OCI-LY3 (cell line): ENCODE results near the gene ZMYND11.
A peak's percentile ranks its signal among the peaks of the same experiment; 100 is the strongest.

ENCODE experiments used
- H2AFZ ChIP-seq: fragments of 200-600, 300-600 bp; shearing (Covaris generic); 2 replicates; pipeline ENCODE4 v1.6.0; 2014; ENCODE audit warnings: antibody characterized with exemption, low read depth, low read length
- H3K27ac ChIP-seq: fragments of 200-600, 300-600 bp; sonication (generic); 2 replicates; pipeline ENCODE4 v1.5.1; 2014; ENCODE audit warnings: mild to moderate bottlenecking, low read length, moderate library complexity, mixed read lengths
- H3K27me3 ChIP-seq: fragments of 200-600, 300-600 bp; sonication (generic); 2 replicates; pipeline ENCODE4 v1.6.1; 2014; ENCODE audit warnings: low read depth, low read length, mixed read lengths
- H3K36me3 ChIP-seq: fragments of 200-600, 300-600 bp; sonication (generic); replicated peaks from 2 replicates; pipeline ENCODE3; 2014; ENCODE audit warnings: low read depth, low read length, mixed read lengths
- H3K4me1 ChIP-seq: fragments of 300-600, 200-600 bp; sonication (generic); 2 replicates; pipeline ENCODE4 v1.6.1; 2014; ENCODE audit warnings: low read length, mixed read lengths
- H3K4me2 ChIP-seq: fragments of 200-600, 300-600 bp; sonication (generic); 2 replicates; pipeline ENCODE4 v1.6.1; 2014; ENCODE audit warnings: low read length, mixed read lengths
- H3K4me3 ChIP-seq: fragments of 300-600, 200-600 bp; sonication (generic); 2 replicates; pipeline ENCODE4 v1.5.1; 2014; ENCODE audit warnings: antibody characterized with exemption, mild to moderate bottlenecking, low read length, moderate library complexity
- H3K79me2 ChIP-seq: fragments of 300-600, 200-600 bp; shearing (Covaris generic); 2 replicates; pipeline ENCODE4 v1.6.1; 2014; ENCODE audit warnings: mild to moderate bottlenecking, low read length, mixed read lengths
- H3K9ac ChIP-seq: fragments of 300-600, 200-600 bp; shearing (Covaris generic); 2 replicates; pipeline ENCODE4 v1.6.0; 2014; ENCODE audit warnings: mild to moderate bottlenecking, low read length, moderate library complexity
- H3K9me3 ChIP-seq: fragments of 200-600, 300-600 bp; shearing (Covaris generic); 2 replicates; pipeline ENCODE4 v1.6.1; 2014; ENCODE audit warnings: low read length, mixed read lengths; ENCODE audit not compliant: insufficient read depth
- H4K20me1 ChIP-seq: fragments of 200-600, 300-600 bp; sonication (generic); 2 replicates; pipeline ENCODE4 v1.6.1; 2016; ENCODE audit warnings: low read length, mixed read lengths; ENCODE audit not compliant: insufficient read depth
- CTCF ChIP-seq: fragments of 200-600, 300-600 bp; sonication (generic); IDR thresholded peaks from 2 replicates; pipeline ENCODE4 v1.5.1; 2014; ENCODE audit warnings: antibody characterized with exemption, low read length, low read depth
- EZH2phosphoT487 ChIP-seq: fragments of 200-600 bp; shearing (Covaris generic); IDR thresholded peaks from 2 replicates; pipeline ENCODE4 v1.6.1; 2018; ENCODE audit warnings: antibody characterized with exemption, mixed run types, low read depth

Gene ZMYND11

GRCh38 chr10:226018-226417 lies 90.8 kb downstream of the ZMYND11 start:
- Histone ChIP-seq H3K27ac (no peak overlapping the region), H3K9me3 (no peaks in the 10 kb centered on the region), H3K79me2 (no peaks in the 10 kb centered on the region), H4K20me1 (no peaks in the 10 kb centered on the region), H3K36me3 (no peaks in the 10 kb centered on the region), H3K4me3 (no peak overlapping the region), H2AFZ (no peak overlapping the region), H3K9ac (no peak overlapping the region), H3K4me1 (0 out of 2 replicates have a peak, but pooled peaks cover 3% of the 10 kb centered on the region), H3K4me2 (no peak overlapping the region), H3K27me3 (no peaks in the 10 kb centered on the region)
- no peak for TF ChIP-seq CTCF
- no peak for TF ChIP-seq EZH2phosphoT487

GRCh38 chr10:227014-227413 lies 91.8 kb downstream of the ZMYND11 start:
- no peak overlapping the region for H3K4me2 ChIP-seq
- no peaks in the 10 kb centered on the region for H3K79me2 ChIP-seq
- no peaks in the 10 kb centered on the region for H3K36me3 ChIP-seq
- H2AFZ ChIP-seq = no peak overlapping the region
- no peaks in the 10 kb centered on the region for H3K9me3 ChIP-seq
- H3K4me1 ChIP-seq = 0 out of 2 replicates have a peak, but pooled peaks cover 3% of the 10 kb centered on the region
- H3K9ac ChIP-seq = no peak overlapping the region
- no peaks in the 10 kb centered on the region for H4K20me1 ChIP-seq
- no peak overlapping the region for H3K4me3 ChIP-seq
- H3K27ac ChIP-seq = no peak overlapping the region
- H3K27me3 ChIP-seq = no peaks in the 10 kb centered on the region
- TF ChIP-seq CTCF (no peak), EZH2phosphoT487 (no peak)

DNA sequence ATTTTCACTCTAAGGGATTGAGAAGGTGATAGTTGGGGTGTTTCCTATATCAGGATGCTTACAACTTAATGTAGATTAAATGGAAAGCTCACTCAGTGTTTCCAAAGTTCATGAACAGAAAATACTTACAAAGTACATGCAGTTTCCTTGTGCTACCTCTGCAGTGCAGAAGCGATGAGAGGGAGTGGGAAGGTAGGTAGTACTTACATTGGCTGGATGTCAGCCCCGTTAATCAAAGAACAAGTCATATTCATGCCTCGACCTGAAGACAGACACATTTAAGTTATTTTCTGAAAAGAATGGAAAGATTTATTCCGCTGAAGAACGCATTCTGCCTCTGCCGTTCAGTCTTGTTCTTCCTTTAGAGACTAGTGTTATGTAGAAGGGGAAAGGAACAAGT lies 93.1 kb downstream of the ZMYND11 start:
- Histone ChIP-seq H3K79me2 (no peaks in the 10 kb centered on the region), H3K27me3 (no peaks in the 10 kb centered on the region), H3K36me3 (no peaks in the 10 kb centered on the region), H3K4me2 (no peak overlapping the region), H2AFZ (no peak overlapping the region), H3K9ac (no peak overlapping the region), H4K20me1 (no peaks in the 10 kb centered on the region), H3K4me3 (no peak overlapping the region), H3K9me3 (no peaks in the 10 kb centered on the region), H3K4me1 (0 out of 2 replicates have a peak, but pooled peaks cover 3% of the 10 kb centered on the region), H3K27ac (no peak overlapping the region)
- no peak for TF ChIP-seq EZH2phosphoT487
- TF ChIP-seq CTCF = no peak

- no peak overlapping the region for H3K4me2 ChIP-seq
- no peaks in the 10 kb centered on the region for H4K20me1 ChIP-seq
- no peaks in the 10 kb centered on the region for H3K27me3 ChIP-seq
- no peak overlapping the region for H3K27ac ChIP-seq
- no peaks in the 10 kb centered on the region for H3K4me1 ChIP-seq
- H3K9me3 ChIP-seq = no peaks in the 10 kb centered on the region
- no peaks in the 10 kb centered on the region for H3K79me2 ChIP-seq
- H3K4me3 ChIP-seq = no peak overlapping the region
- H3K9ac ChIP-seq = no peak overlapping the region
- H2AFZ ChIP-seq = no peak overlapping the region
- no peak for TF ChIP-seq EZH2phosphoT487
- peak; percentile 42 for TF ChIP-seq CTCF
- H3K36me3 ChIP-seq = no peaks in the 10 kb centered on the region
Observed at GRCh38 chr10:230758-231157, 95.5 kb downstream of the ZMYND11 start.
